GM21529 (cell line): ENCODE results near the gene WNT7A.

Experiments used
- ATAC-seq: cut with Tn5 transposase; IDR thresholded peaks from one replicate; pipeline ENCODE4 v1.9.1; 2021; ENCODE audit not compliant: unreplicated experiment

Gene WNT7A

GRCh38 chr3:13796701-13797460, 83.0 kb downstream of the WNT7A start:
- no peak for ATAC-seq

- no peak for ATAC-seq
Observed at GRCh38 chr3:13795816-13796215, 84.1 kb downstream of the WNT7A start.

GRCh38 chr3:13794322-13794721, 85.5 kb downstream of the WNT7A start:
- no peak for ATAC-seq

DNA sequence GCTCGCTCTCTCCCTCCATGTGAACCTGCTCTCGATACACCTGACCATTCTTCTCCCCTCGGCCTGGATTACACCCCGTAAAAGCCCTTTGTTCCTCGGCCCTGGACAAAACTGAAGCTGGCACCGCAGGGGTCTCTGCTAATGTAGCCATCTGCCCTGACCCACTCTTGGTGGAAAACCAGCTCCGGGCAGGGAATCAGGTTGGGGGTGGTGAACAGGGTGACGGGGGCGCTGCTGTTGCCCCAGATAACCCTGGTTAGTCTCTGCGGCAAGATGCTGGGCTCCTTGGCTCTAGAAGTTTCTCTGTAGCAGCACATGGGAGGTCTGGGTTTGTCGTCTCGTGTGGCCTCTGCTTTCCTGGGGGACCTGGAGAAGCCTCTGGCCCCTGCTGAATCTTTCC, 86.4 kb downstream of the WNT7A start:
- no peak for ATAC-seq

GRCh38 chr3:13792512-13793371, 87.1 kb downstream of the WNT7A start:
- ATAC-seq = no peak

DNA sequence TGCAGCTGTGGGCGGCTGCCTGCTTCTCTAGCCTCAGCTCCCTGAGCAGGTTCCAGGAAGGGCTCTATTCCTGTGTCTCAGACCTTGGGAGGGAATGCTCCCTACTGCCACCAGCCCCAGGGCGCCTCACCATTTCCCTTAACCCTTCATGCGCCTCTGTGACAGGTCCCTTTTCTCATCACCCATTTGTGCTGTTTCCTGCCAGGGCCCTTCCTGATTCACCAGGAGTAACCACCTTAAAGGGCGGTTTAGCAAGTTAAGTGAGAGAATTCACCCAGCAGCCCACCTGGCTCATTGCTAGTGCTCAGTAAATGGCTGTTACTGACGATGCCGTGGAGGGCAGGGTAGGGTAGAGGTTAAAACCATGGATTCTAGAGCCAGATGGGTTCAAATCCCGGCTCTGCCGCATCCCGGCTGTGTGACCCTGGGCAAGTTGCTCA, 87.8 kb downstream of the WNT7A start:
- ATAC-seq = no peak

- ATAC-seq = no peak
Observed at GRCh38 chr3:13791198-13792050, 88.4 kb downstream of the WNT7A start.

GRCh38 chr3:13790376-13791197, 89.3 kb downstream of the WNT7A start:
- ATAC-seq = no peak

DNA sequence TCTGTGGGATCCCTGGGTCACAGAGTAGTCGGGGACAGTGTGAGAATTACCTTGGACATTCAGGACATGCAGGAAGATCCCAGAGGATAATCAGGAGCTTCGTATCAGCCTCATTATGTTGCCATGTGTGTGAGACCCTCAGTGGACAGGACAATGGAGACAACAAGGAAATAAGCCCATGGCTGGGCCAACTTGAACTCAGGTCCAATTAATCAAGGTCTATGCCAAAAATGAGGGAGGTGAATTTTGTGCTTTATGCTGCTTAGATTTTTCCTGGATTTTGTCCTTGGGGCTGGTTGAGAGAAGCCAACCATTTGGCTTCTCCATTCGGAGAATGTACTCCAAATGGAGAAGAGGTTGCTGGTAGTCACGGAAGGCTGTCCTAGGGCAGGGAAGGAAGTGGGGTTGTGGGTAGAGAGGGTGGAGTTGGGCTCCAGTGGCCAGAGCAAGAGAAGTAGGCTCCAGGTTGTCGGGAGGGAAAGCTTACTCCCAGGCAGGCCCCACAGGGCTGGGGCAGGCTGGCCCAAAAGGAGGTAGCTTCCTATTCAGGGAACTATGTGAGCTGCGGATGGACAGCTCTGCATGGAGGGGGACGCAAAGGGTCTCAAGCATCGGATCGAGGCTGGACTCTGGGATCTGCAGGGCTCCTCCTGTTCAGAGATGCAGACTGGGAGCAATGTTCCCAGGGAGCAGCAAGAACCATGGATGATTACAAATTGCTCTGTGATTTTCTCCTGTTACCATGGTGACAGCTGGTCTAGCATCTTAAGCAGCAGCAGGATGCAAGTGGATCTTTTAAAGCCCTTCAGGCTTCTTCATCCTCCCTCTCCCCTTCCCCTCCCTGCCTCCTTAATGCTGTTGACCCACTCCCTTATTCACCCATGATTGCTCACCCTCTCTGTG, 91.1 kb downstream of the WNT7A start:
- ATAC-seq = no peak

GRCh38 chr3:13787533-13788132, 92.2 kb downstream of the WNT7A start:
- ATAC-seq = no peak

GRCh38 chr3:13786811-13787210, 93.1 kb downstream of the WNT7A start:
- ATAC-seq = no peak

GRCh38 chr3:13785853-13786436, 93.9 kb downstream of the WNT7A start:
- ATAC-seq = no peak

GRCh38 chr3:13785351-13785750, 94.5 kb downstream of the WNT7A start:
- ATAC-seq = no peak

DNA sequence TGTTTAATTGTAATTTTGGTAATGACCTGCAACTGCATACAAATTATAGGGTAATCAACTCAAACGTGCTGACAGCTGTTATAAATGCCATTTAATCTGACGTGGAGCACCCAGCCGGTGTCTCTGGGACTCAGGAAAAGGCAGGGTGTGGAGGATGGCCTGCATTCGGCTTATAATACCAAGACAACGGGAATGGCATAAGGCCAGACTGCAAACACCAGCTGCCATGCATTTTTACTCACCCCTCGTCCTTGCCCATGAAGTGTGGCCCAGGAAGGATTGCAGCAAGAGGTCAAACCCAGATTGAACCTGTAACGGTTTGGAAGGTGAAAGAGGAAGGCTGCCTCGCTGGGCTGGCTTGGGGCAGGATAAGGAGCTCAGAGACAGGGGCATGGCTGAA, 96.4 kb downstream of the WNT7A start:
- no peak for ATAC-seq

DNA sequence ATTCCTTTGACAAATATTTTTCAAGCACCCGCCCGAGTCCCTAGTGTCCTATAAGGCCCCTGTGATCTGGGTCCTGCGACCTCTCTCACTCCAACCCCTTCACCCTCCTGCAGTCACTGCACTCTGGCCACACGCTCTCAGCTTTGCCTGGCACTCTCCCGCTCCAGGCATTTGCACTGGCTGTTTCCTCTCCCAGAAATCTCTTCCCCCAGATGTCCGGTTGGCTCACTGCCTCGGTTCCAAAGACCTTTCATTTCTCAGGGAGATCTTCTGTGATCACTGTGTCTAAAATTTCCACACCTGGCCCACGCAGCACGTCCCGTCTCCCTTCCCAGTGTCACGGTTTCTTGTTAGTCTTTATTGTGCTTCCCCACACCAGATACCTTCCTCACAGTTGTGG, 97.4 kb downstream of the WNT7A start:
- ATAC-seq = no peak

GRCh38 chr3:13781417-13781816, 98.5 kb downstream of the WNT7A start:
- no peak for ATAC-seq

GRCh38 chr3:13780432-13781176, 99.3 kb downstream of the WNT7A start:
- no peak for ATAC-seq
